GM18907 (cell line): Measurements from ENCODE around the gene ABCB10.
A peak's percentile ranks its signal among the peaks of the same experiment; 100 is the strongest.
"Not testable (repeated sequence)": the region's sequence is repeated elsewhere in the genome, so short reads cannot be mapped to it uniquely, and the experiment has no call there.

Source experiments
- ATAC-seq: cut with Tn5 transposase; IDR thresholded peaks from one replicate; pipeline ENCODE4 v1.9.1; 2021; ENCODE audit warnings: mild to moderate bottlenecking, moderate library complexity; ENCODE audit not compliant: unreplicated experiment

ABCB10 gene

GRCh38 chr1:229479660-229480399, 78.7 kb downstream of the ABCB10 start:
- ATAC-seq: peak; percentile 64

GRCh38 chr1:229478852-229479251, 79.7 kb downstream of the ABCB10 start:
- ATAC-seq: peak; percentile 74

- not testable (repeated sequence) for ATAC-seq
Observed at GRCh38 chr1:229475859-229476258, 82.6 kb downstream of the ABCB10 start.

- ATAC-seq: no peak
Observed at GRCh38 chr1:229474509-229474908, 84.0 kb downstream of the ABCB10 start.

GRCh38 chr1:229471175-229471574, 87.3 kb downstream of the ABCB10 start:
- ATAC-seq: no peak

- ATAC-seq: no peak
Observed at GRCh38 chr1:229470406-229471043, 88.0 kb downstream of the ABCB10 start.

GRCh38 chr1:229466887-229467286, 91.6 kb downstream of the ABCB10 start:
- ATAC-seq: no peak
